Measurements from ENCODE around the gene ARHGAP10.

The ARHGAP10 gene

DNA sequence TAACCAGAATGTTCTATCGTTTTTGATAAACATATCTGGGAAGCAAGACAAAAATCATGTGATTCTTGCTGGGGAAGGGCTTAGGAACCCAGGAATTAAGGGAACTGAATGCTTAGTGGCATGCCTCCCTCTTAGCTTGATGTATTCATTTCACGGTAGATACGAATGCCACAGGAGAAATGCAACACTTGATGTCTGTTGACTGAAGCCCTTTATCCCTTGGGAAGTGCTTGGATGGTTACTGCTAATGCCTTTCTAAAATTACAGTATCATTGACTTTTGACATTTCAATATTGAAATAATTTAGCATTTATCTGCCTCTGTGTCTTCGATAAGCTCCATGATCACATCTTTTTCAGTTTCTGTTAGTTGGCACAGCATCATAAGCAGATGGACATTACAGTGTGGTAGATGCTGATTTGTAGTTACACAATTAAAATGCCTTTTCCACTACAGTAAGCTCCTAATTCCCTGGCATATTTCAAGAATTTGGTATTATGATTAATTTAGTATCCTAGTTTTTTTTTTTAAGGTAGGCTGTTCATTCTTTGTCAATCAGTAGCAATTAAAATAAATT, 226.7 kb downstream of the ARHGAP10 start:
- DNase-seq = no peak

DNA sequence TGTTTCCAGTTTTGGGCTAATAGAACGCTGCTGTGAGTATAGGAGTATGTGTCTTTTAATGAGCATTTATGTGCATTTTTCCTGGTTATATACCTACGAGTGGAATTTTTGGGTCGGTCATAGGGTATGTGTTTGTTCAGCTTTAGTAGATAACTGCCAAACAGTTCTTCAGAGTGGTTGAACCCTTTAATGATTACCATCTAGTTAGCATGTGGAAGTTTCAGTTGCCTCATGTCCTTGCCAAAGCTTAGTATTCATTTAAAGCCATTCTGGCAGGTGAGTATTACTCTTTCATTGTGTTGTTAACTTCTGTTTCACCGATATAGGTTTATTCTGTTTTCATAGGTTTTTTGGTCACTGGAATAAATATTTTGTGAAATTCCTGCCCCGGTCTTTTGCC, 229.1 kb downstream of the ARHGAP10 start:
- no peak for DNase-seq

DNA sequence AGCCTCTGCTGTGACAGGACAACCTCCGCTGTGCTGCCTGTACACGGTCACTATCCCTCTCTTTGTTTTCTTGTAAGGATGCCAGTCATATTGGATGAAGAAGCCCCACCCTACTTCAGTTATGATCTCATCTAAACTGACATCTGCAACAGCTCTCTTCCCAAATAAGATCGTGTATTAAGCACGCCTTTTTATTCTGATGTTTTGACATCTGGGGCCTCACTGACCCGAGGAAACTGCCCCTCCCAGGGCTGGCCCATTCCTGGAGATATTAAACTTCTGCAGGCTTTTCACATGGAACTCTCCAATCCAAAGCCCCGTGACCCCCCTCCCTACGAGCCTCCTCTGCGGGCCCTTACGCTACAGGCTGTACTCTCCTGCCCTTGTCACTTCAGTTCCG, 232.0 kb downstream of the ARHGAP10 start:
- no peak for DNase-seq

DNA sequence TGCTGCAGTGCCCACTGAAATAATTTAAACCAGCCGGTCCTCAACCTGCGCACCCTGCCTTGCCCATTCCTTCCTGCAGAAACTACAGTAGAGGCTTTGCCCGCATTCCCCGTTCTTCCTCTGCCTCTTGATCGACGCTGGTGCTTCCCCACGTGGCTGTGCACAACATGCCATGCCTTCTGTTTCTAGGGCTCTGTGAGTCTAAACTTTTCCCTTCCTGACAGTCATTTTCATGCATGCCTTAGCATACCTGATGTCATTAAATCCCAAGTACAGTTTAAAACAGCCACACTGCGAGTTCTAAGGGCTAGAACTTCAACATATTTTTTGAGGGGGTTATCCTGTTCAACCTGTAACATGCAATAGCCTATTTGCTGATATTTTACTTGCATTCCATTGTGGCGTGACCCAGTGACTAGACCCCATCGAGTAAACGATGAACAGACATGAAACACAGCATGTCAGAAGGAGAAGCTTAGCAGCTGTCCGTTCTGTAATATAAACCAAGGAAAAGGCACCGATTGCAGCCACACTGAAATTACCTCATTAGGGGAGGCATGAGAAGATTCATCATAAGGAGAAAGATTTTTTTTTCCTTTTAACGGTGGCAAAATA, 232.5 kb downstream of the ARHGAP10 start:
- no peak for DNase-seq

DNA sequence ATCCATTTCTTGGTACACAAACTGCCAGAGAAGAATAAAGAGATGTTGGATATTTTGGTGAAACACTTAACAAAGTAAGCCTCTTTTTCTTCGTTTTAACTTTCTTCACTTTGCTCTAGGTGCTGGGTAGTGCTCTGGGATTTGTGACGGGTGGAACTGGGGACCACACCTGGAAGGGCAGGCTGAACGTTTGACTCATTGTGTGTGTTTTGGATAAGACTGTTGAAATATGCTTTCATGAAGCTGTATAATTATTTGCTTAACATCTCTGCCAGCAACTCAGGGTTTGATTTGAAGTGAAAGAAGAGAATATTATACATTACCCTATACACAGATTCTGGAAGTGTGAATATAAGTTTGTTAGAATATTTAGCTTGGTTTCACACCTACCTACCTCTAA, 233.2 kb downstream of the ARHGAP10 start:
- DNase-seq = no peak

DNA sequence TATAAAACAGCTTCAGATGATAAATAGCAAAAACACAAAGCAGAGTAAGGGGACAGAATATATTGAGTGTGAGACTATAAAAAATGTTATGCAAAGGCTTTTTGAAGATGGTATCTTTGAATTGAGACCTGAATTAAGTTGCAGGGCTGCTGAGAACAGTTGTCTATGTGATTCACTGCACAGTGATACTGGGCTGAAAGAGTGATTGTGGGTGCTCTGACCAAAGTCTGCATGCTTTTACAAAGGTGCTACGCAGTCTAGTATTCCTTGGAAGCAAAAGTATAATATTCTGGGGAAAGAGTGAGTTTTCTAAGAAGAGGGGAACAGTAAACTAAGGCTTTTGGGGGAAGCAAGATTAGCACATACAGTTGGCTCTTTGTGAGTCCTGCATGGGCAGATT, 234.0 kb downstream of the ARHGAP10 start:
- DNase-seq = no peak

DNA sequence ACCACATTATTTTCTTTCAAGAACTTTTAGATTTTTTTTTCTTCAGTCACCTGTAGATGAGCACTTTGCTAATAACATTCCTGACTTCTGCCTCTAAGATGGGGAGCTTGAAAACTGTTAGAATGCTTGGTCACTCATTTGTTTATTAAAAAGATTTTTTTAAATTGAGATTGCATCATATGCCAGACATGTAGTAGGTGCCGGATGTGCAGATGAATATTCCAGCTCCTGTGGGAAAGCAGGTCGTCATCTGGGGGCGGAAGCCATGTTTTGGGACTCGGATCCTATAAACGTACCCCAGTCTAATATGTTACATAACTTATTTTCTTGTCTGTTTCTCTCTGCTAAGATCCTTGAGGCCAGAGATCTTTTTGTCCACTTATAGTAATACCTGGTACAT, 236.8 kb downstream of the ARHGAP10 start:
- no peak for DNase-seq

DNA sequence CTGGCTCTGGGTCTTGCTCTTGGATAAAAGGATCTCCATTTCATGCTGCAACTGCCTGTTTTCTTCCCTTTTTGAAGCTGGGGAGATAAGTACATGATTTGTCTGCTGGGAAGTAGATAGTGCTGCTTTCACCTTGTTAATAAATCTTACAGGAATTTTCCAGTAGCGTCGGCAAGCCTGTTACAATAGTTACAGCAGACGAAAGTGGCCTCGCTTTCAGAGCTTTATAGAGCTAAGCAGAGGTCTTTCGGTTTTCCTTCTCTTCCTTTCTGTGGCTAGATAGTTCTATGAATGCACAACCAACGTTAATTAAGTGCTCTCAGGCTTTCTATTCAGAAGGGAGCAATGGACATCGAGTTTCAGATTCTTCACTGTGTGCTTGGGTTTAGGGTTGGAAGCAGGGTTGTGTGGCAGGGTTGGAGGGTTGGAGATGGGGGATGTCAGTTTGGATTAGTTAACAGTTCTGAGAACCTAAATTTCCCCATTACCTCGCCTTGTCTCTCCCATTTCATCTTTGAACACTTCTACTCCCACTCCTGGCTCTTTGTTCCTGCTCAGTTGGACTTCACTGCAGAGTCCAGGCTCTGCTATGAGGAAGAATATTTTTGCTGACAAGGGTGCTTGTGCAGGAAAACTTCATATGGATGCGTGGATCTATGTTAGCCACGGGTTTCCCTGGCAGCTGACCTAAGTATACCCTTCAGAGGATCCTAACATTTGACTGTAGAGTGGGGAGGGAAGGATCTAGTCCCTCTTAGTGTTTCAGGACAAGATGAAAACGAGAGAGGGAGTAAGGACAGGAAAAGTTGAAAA, 237.9 kb downstream of the ARHGAP10 start:
- no peak for DNase-seq

DNA sequence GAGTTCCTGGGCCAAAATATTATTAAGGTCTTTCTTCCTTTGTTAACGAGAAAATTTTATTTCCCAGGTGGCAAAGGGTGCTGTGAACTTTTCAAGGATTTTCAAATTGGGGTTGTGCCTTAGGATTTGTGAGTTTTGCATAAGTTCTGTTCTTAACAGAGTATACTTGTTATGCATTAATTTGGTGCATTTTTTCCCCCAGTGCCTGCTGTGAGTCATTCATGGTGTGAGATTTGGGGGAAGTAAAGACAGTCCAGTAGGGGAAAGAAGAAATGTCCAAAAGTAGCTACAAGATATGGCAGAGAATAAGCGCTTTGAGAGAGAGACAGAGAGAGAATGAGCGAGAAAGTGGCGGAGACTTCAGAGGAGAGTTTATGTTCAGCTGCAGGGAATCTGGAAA, 239.2 kb downstream of the ARHGAP10 start:
- no peak for DNase-seq

DNA sequence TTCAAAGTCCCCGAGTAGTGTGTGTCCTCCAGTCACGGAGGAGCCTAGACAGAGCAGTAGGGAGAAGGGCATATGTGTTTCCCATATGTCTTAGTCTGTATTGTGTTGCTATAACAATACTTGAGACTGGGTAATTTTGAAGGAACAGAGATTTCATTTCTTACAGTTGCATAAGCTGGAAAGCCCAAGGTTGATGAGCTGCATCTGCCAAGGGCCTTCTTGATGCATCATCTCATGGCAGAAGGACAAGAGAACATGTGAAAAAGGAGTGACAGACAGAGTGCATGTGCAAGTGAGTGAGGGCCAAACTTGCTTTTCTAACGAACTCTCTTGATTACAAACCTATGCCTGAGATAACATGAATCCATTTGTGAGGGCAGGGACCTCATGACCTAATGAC, 243.4 kb downstream of the ARHGAP10 start:
- no peak for DNase-seq

DNA sequence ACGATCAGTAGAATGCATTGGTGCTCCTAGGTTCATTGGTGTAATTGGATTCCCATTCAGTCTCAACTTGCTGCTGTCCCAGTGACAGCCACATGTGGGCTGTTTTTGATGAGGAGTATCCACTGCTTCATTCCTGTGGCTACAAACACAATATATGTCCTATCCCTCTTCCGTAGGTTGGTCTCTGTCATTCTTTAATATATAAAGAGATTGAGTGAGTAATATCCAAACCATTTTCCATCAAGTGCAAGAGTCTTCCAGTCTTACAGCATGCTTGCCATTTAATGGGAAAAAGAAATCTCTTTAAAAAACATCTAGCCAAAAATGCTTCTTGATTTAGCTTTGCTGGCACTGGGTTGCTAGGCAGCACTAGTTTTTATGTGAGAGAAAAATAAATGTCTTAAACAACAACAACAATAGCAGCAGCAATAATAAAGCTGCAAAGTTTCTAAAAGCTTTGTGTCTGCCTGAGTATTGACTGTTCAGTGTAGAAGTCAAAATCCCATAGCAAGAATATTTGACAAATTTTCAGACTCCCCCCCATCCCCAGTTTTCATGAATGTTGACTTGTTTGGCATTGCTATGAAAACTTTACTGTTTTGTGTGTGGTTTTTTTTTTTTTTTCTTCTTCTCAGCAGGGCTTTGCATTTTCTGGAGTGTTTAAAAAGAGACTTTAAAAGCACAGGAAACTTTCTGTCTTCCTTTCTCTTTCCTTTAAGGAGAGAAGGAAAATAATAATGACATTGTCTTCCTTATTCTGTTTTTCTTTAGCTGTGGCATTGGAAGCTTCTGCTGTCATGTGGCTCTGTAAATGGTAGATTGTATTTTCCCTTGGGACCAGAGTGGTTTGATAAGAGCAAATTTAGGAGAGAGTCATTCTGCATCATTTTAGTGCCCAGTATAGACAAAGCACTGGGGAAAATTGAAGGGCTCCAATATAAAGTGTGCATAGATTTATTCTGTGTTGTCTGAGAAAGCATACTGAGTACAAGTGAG, 244.3 kb downstream of the ARHGAP10 start:
- DNase-seq = no peak

DNA sequence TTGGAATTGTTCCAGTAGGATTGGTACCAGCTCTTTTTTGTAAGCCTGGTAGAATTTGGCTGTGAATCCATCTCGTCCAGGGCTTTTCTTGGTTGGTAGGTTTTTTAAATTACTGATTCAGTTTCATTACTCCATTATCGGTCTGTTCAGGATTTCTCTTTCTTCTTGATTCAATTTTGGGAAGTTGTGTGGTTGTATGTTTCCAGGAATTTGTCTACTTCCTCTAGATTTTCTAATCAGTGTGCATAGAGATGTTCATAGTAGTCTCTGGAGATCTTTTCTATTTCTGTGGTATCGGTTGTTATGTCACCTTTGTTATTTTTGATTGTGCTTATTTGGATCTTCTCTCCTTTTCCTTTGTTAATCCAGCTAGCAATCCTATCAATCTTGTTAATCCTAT, 248.7 kb downstream of the ARHGAP10 start:
- DNase-seq = no peak

DNA sequence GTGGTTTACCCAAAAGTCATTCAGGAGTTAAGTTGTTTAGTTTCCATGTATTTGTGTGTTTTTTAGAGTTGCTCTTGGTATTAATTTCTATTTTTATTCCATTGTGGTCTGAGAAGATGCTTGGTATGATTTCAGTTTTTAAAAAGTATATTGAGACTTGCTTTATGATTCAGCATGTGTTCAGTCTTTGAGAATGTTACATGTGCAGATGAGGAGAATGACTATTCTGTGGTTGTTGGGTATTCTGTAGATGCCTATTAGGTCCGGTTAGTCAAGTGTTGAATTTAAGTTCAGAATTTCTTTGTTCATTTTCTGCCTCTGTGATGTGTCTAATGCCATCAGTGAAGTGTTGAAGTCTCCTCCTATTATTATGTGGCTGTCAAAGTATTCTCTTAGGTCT, 249.4 kb downstream of the ARHGAP10 start:
- no peak for DNase-seq

DNA sequence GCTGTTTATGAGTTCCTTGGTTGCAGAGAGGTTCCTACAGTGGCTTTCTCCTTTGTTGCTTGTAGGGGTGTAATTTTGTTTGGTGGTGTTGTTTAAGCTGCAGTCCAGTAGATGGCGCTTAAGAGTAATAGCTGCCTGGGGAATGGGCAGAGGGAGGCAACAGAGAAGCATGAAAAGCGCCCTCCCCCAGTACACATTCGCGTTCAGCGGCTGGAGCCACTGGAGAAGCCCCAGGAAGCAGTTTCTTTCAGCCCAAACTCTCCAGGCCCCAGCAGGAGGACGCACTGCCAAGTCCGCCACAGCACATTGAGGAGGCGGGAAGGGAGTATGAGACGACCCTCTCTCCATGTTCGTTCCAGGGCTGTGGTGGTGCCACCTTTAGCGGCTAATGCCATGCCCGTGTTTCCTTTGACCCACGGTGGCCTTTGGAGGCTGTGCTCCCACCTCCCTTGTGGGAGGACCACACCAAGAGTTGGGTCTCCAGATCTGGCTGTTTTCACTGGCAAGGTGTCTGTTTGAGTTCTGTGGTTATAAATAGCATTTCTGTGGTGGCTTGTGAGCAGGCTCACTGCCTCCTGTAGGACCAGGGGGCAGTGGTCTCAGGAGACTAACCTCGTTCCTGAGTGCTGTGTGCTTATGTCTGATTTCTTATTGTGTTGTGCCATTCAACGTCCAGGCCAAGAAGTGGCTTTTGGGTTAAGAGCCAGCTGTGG, 252.3 kb downstream of the ARHGAP10 start:
- DNase-seq = no peak

DNA sequence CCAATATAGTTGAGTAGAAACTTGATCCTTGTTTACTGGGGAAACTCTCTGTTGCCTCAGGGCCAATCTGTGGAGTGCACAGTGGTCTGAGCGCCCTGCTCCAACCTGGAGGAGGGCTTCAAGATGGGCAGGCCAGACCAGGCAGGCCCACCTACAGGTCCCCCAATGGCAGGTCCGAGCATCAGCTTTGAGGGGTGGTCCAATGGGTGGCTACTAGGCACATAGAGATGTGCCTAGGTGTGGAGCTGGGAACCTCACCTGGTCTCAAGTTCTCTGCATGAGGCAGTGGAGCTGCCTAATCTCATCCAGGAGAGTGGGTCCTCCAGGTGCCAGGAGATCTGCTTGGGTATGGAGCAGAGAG, 252.9 kb downstream of the ARHGAP10 start:
- no peak for DNase-seq

DNA sequence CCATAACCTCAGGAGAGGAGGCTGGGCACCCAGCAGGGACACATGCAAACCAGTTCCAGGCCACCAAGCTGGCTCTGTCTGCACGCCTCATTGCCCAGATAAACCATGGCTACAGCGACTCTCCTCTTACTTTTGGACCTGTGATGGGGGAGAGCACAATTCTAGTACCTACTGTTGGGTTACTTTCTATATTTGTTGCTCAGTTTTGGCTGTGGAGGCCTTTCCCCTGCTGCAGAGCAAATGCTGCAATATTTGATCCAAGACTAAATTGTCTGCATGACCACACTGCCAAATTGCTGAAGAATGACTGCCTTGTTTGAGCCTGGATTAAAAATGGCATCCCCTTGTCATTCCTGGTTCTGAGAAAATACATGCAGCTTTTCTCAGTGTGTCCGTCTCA, 253.5 kb downstream of the ARHGAP10 start:
- DNase-seq = no peak

DNA sequence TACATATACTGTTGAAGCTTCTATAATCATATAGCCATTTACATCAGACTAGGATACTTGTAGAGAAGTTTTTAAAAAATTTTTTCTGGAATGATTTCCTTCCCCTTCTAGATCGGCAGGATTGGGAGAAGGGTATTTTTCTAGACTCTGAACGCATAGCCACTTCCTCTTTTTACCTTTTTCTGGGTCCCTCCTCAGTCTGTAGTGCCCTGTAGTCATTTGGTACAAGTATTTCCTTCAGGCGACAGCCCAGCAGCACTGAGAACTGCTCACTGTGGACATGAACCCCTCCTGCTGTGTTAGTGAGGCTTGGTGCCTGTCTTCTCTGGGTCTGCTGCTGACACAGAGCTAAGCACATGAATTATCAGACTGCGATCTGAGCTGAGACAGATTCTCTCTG, 255.4 kb downstream of the ARHGAP10 start:
- DNase-seq = no peak

DNA sequence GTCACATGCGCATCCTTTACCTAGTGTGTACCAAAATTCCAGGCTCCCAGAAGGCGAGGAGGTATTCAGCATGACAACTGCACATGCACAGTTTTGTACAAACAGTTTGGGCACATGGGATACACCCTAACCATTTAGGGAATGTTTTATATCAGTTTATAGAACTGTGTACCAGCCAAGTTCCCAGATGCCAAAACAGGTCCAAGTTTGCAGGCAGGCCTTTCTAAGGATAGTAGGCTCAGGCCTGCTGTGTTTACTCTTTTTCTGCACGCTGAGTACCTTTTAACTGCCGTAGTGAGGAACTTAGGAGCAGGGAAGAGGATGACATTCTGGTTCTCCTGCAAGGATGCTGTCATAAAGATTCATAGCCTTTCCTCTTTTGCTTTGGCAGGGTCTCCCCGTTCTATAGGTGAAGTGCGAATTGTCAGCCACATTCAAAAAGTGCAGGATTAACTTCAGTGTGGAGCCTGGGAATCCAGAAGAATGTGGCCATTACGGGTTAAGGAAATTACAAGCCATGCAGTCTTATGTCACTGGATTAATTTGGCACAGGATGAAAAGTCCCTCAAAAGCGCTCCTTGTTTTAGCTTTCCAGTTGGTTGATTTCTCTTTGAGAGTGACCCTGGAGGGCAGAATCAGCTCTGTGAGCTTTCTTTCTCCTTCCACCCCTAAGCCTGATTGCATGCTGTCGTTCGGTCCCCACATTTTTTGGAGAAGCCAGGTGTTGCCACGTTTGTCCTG, 259.8 kb downstream of the ARHGAP10 start:
- DNase-seq = no peak

DNA sequence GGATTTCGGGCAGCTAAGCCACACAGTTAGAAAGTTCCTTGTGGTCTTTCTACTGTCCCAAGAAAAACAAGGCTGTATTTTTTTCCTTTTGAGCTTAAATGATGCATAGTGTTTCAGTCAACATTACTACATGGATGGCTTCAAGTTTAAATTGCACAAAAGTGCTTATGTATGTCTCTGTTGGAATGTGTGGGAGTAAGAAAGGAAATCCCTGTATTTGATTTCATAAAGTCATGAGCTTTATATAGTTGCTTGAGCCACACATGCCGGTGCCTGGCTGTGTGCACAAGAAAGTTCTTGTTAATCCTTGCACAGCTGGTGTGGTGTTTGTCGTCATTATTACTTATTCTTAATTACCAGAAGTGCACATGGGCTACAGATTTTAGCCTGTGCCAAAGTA, 262.2 kb downstream of the ARHGAP10 start:
- no peak for DNase-seq

DNA sequence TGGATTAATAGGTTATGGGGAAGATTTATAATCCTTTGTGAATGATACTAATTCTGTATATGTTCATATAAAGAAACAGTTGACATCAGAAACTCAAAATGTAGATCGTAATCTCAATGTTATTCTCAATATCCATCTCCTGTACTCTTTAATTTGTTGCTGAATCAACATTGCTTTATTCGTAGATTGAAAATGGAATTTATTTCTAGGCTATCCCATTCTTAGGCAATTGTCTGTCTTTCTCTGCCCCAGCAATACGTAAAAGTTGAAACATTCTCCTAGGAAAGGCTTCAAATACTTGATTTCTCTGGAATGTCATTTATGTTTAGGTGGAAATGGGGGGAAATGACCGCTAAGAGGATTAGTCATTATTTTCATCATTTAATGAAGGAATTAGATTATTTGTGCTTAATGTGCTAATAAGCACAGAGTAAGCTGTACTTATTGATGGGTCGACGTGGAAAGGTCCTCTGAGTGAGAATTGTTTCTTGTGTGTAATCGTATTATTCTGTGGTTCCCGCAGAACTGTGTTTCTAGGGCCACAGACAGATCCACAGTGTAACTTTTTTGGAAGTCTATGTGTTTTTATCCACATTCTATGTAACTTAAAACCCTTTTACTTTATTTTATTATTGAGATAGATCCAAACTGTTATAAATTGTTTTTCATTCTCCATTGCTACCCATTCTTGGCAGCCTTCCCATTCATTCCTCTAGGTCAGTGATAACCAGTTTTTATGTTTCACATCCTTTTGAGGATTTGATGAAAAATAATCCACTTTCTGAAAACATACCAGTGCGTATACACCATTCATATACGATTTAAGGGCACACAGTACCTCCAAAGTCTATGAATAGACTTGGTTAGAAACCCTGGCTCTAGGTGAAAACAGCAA, 262.9 kb downstream of the ARHGAP10 start:
- DNase-seq = no peak

DNA sequence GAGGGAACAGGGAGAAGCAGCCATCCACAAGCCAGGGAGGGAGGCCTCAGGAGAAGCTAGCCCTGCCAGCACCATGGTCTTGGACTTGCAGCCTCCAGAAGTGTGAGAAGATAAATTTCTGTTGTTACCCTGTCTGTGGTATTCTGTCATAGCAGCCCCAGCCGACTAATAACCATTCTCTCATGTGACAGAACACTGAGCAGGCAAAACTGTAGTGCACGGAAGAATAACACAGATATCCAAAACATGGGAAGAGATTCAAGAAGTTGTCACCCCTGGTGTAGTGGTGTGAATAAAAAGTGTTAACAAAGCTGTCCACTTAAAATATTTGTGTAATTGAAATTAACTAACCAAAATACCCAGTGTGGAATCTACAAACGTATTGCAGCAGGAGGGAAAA, 265.0 kb downstream of the ARHGAP10 start:
- no peak for DNase-seq
